ENCODE results near the gene CATSPER1.

The CATSPER1 gene

DNA sequence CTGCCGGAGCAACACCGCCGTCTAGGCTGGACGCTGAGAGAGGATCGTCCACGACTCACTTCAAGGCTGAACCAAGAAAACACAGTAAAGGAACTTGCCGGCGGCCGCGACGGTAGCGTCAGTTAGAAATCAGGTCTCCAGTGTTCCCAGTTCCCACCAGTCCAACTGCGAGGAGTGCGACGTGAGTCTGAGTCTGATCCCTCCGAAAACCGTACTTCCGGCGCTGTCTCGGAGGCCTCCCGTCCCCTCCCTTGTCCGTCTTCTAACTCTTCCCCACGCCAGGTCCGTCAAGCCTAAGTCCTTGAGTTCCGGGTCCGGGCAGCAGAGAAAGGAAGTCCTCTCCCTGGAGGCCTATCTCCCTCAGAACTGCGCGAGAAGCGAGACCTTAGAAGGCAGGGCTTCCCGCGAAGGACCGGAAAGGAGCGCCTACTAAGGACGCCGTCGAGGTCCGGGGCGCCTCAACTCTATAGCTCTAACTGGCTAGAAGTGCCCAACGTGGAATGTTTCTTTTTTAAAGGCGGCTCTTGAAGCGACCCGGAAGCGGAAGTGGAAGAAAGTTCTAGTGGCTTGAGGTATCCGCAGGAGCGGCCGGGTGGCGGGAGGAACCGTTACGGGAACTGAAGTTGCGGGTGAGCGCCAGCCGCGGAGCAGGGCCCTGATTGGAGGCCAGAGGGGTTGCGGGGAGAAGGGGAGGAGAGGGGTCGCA is 24.2 kb downstream of the CATSPER1 start, which contains the start of the genes BANF1 and EIF1AD:
Gene BANF1 (plus strand): TSS at position 562 of the 706 bp plus-strand sequence. CDS start 748 bp downstream, outside the sequence.
Gene EIF1AD (minus strand): TSS at position 216 of the 706 bp plus-strand sequence. CDS start 1,768 bp downstream, outside the sequence.
- peak; percentile 99 for DNase-seq (ENCODE audit: low read depth)
- TF ChIP-seq, protein P1, sequence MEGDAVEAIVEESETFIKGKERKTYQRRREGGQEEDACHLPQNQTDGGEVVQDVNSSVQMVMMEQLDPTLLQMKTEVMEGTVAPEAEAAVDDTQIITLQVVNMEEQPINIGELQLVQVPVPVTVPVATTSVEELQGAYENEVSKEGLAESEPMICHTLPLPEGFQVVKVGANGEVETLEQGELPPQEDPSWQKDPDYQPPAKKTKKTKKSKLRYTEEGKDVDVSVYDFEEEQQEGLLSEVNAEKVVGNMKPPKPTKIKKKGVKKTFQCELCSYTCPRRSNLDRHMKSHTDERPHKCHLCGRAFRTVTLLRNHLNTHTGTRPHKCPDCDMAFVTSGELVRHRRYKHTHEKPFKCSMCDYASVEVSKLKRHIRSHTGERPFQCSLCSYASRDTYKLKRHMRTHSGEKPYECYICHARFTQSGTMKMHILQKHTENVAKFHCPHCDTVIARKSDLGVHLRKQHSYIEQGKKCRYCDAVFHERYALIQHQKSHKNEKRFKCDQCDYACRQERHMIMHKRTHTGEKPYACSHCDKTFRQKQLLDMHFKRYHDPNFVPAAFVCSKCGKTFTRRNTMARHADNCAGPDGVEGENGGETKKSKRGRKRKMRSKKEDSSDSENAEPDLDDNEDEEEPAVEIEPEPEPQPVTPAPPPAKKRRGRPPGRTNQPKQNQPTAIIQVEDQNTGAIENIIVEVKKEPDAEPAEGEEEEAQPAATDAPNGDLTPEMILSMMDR (IDR thresholded peaks at IDR 0.05; ENCODE audit: insufficient read depth, low read depth, low read length, missing control alignments) = no peak
- peak within 1 kb of the TSS; percentile 94 for H3K4me3 ChIP-seq (ENCODE audit: low read length)

DNA sequence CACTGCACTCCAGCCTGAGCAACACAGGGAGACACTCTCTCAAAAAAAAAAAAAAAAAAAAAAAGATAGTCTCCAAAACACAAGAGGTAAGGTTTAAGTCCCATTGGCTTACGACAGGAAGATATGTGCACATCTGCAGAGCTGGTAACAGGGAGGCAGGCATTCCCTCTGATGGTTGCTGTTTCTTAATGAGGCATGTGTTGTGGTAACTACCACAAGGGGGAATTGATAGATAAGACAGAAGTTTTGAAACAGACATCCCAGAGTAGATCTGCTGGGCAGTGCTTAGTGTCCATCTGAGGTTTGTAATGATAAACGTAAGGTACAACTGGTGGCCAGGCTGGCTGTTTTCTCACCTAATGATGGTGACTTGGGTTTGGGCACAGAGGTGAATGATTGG is 29.0 kb downstream of the CATSPER1 start:
- DNase-seq (ENCODE audit: low read depth) = no peak

DNA sequence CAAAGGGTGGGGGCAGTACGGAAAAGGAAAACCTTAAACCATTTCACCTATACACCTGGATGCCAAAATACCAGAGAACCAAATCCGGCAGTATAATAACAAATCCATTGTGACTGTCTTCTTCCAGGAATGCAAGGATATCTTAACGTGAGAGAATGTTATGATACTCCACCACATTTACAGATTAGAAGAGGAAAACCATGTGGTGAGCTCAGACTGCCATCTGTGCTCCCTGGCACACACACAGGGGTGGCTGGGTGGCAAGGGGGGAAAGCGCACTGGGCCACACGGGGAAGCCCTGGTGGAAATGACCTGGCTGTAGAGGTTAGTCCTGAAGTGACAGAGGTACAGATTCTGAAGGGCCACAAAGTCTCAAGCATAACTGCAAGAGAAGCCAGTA is 34.2 kb downstream of the CATSPER1 start:
- no peak overlapping the region for H3K4me3 ChIP-seq (ENCODE audit: low read length)
- TF ChIP-seq, protein P1 (IDR thresholded peaks at IDR 0.05; ENCODE audit: insufficient read depth, low read depth, low read length, missing control alignments) = no peak
- no peak for DNase-seq (ENCODE audit: low read depth)

More for the DNA sequence above, 29.0 kb downstream of the CATSPER1 start:
- H3K4me3 ChIP-seq (ENCODE audit: low read length) = no peak overlapping the region
- TF ChIP-seq, protein P1 (IDR thresholded peaks at IDR 0.05; ENCODE audit: insufficient read depth, low read depth, low read length, missing control alignments) = no peak

DNA sequence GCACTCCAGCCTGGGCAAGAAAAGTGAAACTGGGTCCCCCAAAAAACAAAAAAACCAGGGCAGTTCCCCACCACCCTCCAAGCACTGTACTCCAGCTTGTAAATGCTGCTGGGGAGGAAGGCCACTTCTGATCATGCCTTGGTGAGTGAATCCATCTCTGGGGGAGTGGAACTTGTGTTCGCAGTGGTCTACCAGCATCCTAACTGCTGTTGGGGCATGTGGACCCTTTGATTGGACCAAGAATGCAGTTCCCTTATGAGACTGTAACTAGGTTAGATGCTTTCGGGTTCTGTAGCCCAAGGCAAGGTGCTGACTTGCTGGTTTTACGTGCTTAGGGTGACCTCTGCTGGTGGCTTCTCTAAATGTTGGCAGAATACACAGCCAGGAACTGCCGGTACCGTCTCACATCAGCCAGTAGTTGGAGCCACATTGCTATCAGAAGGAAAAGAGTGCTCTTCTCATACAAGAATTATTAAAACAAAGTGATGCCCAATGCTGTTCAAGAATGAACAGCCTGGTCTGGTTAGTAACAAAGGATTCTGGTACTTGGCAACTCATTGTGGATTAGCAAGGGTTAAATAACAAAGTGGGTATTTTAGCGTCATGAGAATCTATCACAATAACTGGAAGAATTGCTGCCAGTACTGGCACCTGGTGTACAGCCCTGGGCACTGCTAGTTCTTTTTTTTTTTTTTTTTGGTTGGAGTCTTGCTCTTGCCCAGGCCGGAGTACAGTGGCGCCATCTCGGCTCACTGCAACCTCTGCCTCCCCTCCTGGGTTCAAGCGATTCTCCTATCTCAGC is 37.3 kb downstream of the CATSPER1 start:
- DNase-seq (ENCODE audit: low read depth) = peak; percentile 96
- no peak overlapping the region for H3K4me3 ChIP-seq (ENCODE audit: low read length)

DNA sequence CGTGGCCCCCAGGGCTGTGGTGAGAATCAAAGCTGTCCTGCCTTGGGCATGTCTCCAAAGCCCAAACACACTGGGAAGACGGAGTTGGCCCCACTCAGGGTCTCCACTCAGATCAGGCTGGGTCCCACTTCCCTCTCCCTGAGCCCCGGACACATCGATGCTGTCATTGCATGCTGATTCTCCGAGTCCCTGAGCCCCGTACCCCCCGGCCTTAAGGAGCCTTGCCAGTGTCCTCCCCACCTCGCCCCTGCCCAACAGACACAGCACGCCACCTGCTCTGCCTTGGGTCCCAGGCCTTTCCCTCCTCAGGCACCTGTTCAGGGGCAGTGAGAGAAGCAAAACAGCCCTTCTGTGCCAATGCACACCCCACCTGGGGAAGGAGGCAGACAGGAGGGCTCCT is 38.9 kb downstream of the CATSPER1 start:
- DNase-seq (ENCODE audit: low read depth) = no peak
- H3K4me3 ChIP-seq (ENCODE audit: low read length) = no peak overlapping the region
- TF ChIP-seq, protein P1 (IDR thresholded peaks at IDR 0.05; ENCODE audit: insufficient read depth, low read depth, low read length, missing control alignments) = no peak

More for the DNA sequence above, 37.3 kb downstream of the CATSPER1 start:
- TF ChIP-seq, protein P1 (IDR thresholded peaks at IDR 0.05; ENCODE audit: insufficient read depth, low read depth, low read length, missing control alignments) = peak; percentile 97

DNA sequence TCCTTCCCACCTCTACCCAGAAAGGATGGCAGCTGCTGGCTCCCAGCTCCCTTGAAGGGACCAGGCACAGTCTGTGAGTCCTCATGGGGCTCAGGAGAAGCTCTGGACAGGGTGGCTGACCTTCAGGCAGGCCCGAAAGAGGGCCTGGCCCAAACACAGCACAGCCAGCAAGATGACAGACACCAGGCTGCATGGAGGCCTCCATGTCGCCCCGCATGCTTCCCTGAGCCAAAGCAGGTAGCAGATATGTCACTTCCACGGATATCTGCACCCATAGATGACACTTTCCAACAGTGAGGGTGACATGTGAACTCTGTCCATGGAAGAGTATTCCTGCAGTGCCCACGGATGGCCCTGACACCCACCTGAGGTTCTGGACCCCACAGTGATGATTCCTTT is 42.7 kb downstream of the CATSPER1 start:
- TF ChIP-seq, protein P1 (IDR thresholded peaks at IDR 0.05; ENCODE audit: insufficient read depth, low read depth, low read length, missing control alignments) = no peak
- no peak overlapping the region for H3K4me3 ChIP-seq (ENCODE audit: low read length)
- no peak for DNase-seq (ENCODE audit: low read depth)

Data from epithelial cell of esophagus (primary cell).